ENCODE results near the gene C5orf58. TPM values are rescaled to one million over a fixed set of nuclear protein-coding genes. Genes with fewer than 3 reads are reported as not detected.
"Not testable (repeated sequence)": the region's sequence is repeated elsewhere in the genome, so short reads cannot be mapped to it uniquely, and the experiment has no call there.

C5orf58 gene
- total RNA-seq, 1 donor from 2014 or later = not detected

DNA sequence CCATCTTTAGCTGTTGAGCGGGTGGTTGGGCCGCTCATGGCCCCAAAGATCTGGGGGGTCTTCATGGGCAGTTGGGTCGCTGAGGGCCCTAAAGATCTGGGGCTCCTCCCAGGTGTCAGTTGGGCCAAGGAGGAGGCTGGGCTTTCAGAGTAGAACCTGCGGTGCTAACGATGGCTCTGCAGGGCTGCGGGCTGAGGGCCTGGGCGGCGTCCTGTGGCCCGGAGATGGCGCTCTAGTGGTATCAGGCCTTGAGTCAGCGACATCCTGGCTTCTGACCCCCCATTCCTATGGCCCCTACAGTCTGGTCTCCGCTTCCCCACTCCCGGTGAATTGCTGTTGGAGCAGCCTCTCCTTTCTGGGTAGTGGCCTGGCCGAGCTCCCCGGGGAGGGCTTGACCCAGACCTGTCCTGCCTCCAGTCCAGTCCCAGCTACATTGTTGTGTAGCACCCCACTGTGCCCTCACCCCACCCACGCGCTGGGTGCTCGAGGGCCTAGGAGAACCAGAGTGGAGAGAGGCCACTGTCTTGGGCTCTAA is 640 bp downstream of the C5orf58 start:
- DNase-seq (ENCODE audit: low spot score) = no peak
- Histone ChIP-seq H4K20me1 (ENCODE audit: low read depth) (no peaks in the 10 kb centered on the region), H3F3A (ENCODE audit: low read depth) (no peaks in the 10 kb centered on the region), H3K9me3 (ENCODE audit: low read depth) (no peaks in the 10 kb centered on the region), H2AFZ (replicated peaks) (no peak overlapping the region), H3K4me3 (no peak overlapping the region), H3K9ac (no peak overlapping the region), H3K4me2 (no peak overlapping the region), H3K4me1 (peaks cover 22% of the 10 kb centered on the region), H3K36me3 (no peaks in the 10 kb centered on the region), H3K27me3 (no peaks in the 10 kb centered on the region), H3K79me2 (ENCODE audit: low read depth) (no peaks in the 10 kb centered on the region), H3K27ac (no peak overlapping the region)
- H3K9me3 Mint-ChIP-seq = no peaks in the 10 kb centered on the region
- no peak overlapping the region for H3K27ac Mint-ChIP-seq
- H3K36me3 Mint-ChIP-seq = no peaks in the 10 kb centered on the region
- peaks cover 18% of the 10 kb centered on the region for H3K4me1 Mint-ChIP-seq
- H3K27me3 Mint-ChIP-seq (ENCODE audit: insufficient read depth, low read depth) = peaks cover 3% of the 10 kb centered on the region
- no peak overlapping the region for H3K4me3 Mint-ChIP-seq
- no peak for TF ChIP-seq EZH2 (IDR thresholded peaks at IDR 0.05)
- TF ChIP-seq EZH2phosphoT487 (IDR thresholded peaks at IDR 0.05) = no peak
- TF ChIP-seq, protein P1, sequence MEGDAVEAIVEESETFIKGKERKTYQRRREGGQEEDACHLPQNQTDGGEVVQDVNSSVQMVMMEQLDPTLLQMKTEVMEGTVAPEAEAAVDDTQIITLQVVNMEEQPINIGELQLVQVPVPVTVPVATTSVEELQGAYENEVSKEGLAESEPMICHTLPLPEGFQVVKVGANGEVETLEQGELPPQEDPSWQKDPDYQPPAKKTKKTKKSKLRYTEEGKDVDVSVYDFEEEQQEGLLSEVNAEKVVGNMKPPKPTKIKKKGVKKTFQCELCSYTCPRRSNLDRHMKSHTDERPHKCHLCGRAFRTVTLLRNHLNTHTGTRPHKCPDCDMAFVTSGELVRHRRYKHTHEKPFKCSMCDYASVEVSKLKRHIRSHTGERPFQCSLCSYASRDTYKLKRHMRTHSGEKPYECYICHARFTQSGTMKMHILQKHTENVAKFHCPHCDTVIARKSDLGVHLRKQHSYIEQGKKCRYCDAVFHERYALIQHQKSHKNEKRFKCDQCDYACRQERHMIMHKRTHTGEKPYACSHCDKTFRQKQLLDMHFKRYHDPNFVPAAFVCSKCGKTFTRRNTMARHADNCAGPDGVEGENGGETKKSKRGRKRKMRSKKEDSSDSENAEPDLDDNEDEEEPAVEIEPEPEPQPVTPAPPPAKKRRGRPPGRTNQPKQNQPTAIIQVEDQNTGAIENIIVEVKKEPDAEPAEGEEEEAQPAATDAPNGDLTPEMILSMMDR (IDR thresholded peaks at IDR 0.05) = no peak

GRCh38 chr5:170235876-170236864 is 3.4 kb downstream of the C5orf58 start:
- no peak overlapping the region for H3K27ac ChIP-seq
- H2AFZ ChIP-seq (replicated peaks) = no peak overlapping the region
- Mint-ChIP-seq H3K27me3 (ENCODE audit: insufficient read depth, low read depth) (no peaks in the 10 kb centered on the region), H3K4me3 (no peak overlapping the region), H3K27ac (no peak overlapping the region), H3K36me3 (no peaks in the 10 kb centered on the region), H3K9me3 (no peaks in the 10 kb centered on the region), H3K4me1 (peaks cover 6% of the 10 kb centered on the region)
- no peaks in the 10 kb centered on the region for H3K36me3 ChIP-seq
- no peak overlapping the region for H3K4me2 ChIP-seq
- H4K20me1 ChIP-seq (ENCODE audit: low read depth) = no peaks in the 10 kb centered on the region
- no peaks in the 10 kb centered on the region for H3K9me3 ChIP-seq (ENCODE audit: low read depth)
- H3K9ac ChIP-seq = no peak overlapping the region
- H3K4me1 ChIP-seq = peaks cover 19% of the 10 kb centered on the region
- H3K4me3 ChIP-seq = no peak overlapping the region
- H3K27me3 ChIP-seq = no peaks in the 10 kb centered on the region
- H3K79me2 ChIP-seq (ENCODE audit: low read depth) = no peaks in the 10 kb centered on the region
- no peak for DNase-seq (ENCODE audit: low spot score)
- no peak for TF ChIP-seq EZH2 (IDR thresholded peaks at IDR 0.05)
- no peak for TF ChIP-seq EZH2phosphoT487 (IDR thresholded peaks at IDR 0.05)
- TF ChIP-seq, protein P1 (IDR thresholded peaks at IDR 0.05) = no peak
- no peaks in the 10 kb centered on the region for H3F3A ChIP-seq (ENCODE audit: low read depth)

GRCh38 chr5:170238456-170239196 is 5.8 kb downstream of the C5orf58 start:
- H3K4me2 ChIP-seq = peak overlapping the region; percentile 6
- H3K4me1 ChIP-seq = peaks cover 19% of the 10 kb centered on the region
- H3K27me3 Mint-ChIP-seq (ENCODE audit: insufficient read depth, low read depth) = no peaks in the 10 kb centered on the region
- H3K36me3 Mint-ChIP-seq = no peaks in the 10 kb centered on the region
- no peak overlapping the region for H3K27ac ChIP-seq
- no peak overlapping the region for H3K4me3 ChIP-seq
- no peak overlapping the region for H3K9ac ChIP-seq
- H3K4me1 Mint-ChIP-seq = peaks cover 6% of the 10 kb centered on the region
- H2AFZ ChIP-seq (replicated peaks) = peak overlapping the region; percentile 72
- H3K9me3 Mint-ChIP-seq = no peaks in the 10 kb centered on the region
- H3K27me3 ChIP-seq = no peaks in the 10 kb centered on the region
- H3K36me3 ChIP-seq = no peaks in the 10 kb centered on the region
- DNase-seq (ENCODE audit: low spot score) = no peak
- H4K20me1 ChIP-seq (ENCODE audit: low read depth) = no peaks in the 10 kb centered on the region
- H3K4me3 Mint-ChIP-seq = no peak overlapping the region
- no peaks in the 10 kb centered on the region for H3K79me2 ChIP-seq (ENCODE audit: low read depth)
- no peak overlapping the region for H3K27ac Mint-ChIP-seq
- no peaks in the 10 kb centered on the region for H3K9me3 ChIP-seq (ENCODE audit: low read depth)
- TF ChIP-seq EZH2phosphoT487 (IDR thresholded peaks at IDR 0.05) = no peak
- TF ChIP-seq EZH2 (IDR thresholded peaks at IDR 0.05) = no peak
- TF ChIP-seq, protein P1 (IDR thresholded peaks at IDR 0.05) = no peak
- no peaks in the 10 kb centered on the region for H3F3A ChIP-seq (ENCODE audit: low read depth)

DNA sequence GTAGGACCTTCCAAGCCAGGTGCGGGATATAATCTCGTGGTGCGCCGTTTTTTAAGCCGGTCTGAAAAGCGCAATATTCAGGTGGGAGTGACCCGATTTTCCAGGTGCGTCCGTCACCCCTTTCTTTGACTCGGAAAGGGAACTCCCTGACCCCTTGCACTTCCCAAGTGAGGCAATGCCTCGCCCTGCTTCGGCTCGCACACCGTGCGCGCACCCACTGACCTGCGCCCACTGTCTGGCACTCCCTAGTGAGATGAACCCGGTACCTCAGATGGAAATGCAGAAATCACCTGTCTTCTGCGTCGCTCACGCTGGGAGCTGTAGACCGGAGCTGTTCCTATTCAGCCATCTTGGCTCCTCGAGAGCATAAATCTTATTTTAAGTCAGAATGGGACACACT is 12.7 kb downstream of the C5orf58 start:
- H3K27ac ChIP-seq = not testable (repeated sequence)

More for the DNA sequence above, 12.7 kb downstream of the C5orf58 start:
- H3K27me3 ChIP-seq; H3K36me3 Mint-ChIP-seq; DNase-seq (ENCODE audit: low spot score); H3K4me3 Mint-ChIP-seq; H3K27ac Mint-ChIP-seq; H3K9me3 Mint-ChIP-seq; H4K20me1 ChIP-seq (ENCODE audit: low read depth); H3K27me3 Mint-ChIP-seq (ENCODE audit: insufficient read depth, low read depth); H3K36me3 ChIP-seq; H3K79me2 ChIP-seq (ENCODE audit: low read depth); H3K9ac ChIP-seq; H3K9me3 ChIP-seq (ENCODE audit: low read depth): not testable (repeated sequence)
- peak overlapping the region; percentile 72 for H3K4me2 ChIP-seq
- H3K4me3 ChIP-seq = peak overlapping the region; percentile 43
- H3K4me1 ChIP-seq = peaks cover 19% of the 10 kb centered on the region
- H3F3A ChIP-seq (ENCODE audit: low read depth) = peaks cover 14% of the 10 kb centered on the region
- peaks cover 11% of the 10 kb centered on the region for H3K4me1 Mint-ChIP-seq
- peak overlapping the region; percentile 57 for H2AFZ ChIP-seq (replicated peaks)

Measured in neural progenitor cell (in vitro differentiated cells).